ENCODE measurements around the gene AKAP13.

AKAP13 gene

DNA sequence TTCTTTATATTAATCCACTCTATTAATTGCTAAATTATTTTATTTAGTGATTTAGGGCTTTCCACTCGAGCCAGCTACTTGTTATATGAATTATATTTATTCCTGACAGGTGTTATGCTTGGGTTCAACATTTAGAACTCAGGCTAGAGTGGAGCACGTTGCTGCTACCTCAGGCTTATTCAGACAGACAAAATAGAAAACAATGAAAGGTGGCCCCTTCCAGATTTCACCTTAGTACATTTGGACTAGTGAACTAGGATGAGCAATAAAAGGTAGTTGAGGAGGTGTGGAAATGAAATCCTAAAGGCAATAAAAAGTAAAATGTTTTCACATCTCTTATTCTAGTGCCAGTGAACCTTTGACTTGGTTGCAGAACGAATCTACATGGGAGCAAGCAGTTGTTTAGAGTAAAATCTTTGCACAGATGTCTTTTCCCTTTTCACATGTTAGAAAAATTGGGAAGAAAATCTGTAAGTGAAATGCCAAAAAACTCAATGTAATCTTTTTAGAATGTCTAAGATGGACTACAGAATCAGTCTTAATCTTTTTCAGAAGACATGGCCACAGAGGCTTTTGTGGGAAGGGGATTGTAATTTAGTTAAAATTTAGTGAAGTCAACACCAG is 63.8 kb downstream of the AKAP13 start:
- no peak for DNase-seq (ENCODE audit: low read depth)

DNA sequence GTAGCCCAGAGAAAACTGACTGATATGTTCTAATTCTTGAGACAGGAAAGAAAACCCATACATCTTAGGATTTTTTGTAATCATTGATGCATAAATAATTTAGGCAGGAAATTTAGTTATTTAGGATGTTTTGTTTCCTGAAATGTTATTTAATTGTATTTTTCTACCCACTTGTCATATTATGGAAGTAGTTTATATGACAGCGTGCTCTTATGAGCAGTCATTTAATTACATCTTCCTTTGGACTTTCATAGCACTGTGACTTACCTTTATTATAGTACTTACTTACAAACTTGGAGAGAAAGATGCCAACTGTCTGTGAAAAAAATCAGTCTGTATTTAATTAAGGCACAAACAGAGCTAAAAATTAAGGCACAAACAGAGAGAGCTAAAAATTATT is 65.0 kb downstream of the AKAP13 start:
- DNase-seq (ENCODE audit: low read depth): no peak

DNA sequence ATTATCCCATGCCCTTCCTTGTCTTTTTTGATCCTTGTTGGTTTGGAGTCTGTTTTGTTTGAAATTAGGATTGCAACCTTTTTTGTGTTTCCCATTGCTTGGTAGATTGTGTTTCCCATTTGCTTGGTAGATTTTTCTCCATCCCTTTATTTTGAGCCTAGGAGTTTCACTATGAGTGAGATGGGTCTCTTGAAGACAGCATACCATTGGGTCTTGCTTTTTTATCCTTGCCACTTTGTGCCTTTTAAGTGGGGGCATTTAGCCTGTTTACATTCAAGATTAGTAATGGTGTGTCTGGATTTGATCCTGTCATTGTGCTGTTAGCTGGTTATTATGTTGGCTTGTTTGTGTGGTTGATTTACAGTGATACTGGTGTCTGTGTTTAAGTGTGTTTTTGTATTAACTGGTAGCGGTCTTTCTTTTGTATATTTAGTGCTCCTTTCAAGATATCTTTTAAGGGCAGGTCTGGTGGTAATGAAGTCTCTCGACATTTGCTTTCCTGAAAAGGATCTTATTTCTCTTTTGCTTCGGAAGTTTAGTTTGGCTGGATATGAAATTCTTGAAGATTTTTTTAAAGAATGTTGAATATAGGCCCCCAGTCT is 70.8 kb downstream of the AKAP13 start:
- no peak for DNase-seq (ENCODE audit: low read depth)

DNA sequence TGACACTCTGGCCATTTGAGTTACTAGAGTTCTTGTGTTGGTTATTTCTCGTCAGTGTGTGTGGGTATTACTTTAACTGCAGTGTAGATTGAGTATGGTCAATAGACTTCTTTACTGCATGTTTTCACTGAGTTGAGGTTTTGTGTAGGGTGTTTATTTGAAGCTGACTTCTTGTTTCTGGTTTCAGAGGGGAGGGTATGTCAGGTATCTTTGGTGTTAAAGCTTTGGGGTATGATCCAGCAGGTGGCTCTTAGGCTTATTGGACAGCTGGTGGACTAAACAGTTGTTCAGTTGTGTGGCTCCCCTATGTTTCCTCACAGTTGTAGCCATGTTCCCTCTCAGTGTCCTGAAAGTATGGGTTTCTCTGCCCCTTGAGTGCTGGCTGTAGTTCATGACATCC is 72.0 kb downstream of the AKAP13 start:
- DNase-seq (ENCODE audit: low read depth): no peak

DNA sequence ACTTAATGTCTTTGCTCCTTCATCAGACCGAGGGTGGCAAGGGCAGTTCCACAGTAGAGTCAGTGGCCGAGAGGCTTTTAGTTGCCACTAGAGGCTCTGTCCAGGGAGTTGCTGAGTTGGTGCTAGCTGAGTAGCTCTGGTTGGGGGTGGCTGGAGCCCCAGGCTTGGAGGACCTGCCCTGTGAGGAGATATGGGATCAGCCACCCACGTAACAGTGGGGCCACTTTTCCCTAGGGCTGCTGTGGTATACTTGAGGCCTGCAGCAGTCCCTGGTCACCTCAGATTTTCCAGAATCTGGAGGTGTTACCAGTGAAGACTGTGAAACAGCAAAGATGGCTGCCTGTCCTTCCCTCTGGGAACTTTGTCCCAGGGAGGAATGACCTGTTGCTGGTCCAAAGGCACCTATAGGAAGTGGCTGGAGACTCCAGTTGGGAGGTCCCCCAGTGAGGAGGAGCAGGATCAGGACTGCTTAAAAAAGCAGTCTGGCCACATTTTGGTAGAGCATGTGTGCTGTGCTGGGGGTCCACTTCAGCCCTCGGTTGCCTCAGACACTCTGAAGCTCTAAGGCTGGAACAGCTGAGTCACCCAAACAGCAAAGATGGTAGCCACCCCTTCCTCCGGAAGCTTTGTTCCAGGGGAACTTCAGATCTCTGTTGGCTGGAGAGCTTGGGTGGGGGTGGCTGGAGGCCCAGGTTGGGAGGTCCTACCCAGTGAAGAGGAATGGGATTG is 72.9 kb downstream of the AKAP13 start:
- DNase-seq (ENCODE audit: low read depth): no peak

DNA sequence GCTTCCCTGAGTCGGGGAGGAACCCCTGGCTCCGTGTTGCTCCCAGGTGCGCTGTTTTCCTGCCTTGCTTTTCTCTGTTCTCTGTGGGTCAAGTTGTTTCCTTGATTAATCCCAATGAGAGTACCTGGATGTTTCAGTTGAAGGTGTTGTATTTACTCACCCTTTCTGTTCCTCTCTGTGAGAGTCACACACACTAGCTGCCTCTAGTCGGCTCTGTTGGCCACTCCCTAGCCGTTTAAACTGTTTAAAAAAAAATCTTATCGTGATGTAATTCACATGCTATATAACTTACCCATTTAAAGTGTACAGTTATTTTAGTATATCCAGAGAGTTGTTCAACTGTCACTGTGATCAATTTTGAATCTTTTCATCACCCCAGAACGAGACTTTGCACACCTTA is 74.0 kb downstream of the AKAP13 start:
- no peak for DNase-seq (ENCODE audit: low read depth)

DNA sequence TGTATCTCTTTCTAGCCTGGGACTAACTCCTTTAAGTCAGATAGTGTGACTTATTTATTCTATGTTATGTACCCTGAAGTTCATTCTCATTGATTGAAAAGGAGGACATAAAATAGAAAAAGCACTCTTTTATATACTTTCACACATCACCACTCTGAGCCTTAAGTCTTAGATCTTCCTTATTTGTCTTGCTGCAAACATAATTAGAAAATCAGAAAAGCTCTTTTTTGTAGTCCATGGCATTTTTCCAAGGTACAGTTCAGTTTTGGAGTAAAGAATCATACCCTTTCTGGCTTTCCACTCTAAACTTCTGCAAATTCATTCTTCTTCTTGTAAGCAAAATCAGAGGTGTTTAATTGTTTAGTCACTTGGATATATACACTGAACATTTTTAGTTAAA is 75.5 kb downstream of the AKAP13 start:
- no peak for DNase-seq (ENCODE audit: low read depth)

DNA sequence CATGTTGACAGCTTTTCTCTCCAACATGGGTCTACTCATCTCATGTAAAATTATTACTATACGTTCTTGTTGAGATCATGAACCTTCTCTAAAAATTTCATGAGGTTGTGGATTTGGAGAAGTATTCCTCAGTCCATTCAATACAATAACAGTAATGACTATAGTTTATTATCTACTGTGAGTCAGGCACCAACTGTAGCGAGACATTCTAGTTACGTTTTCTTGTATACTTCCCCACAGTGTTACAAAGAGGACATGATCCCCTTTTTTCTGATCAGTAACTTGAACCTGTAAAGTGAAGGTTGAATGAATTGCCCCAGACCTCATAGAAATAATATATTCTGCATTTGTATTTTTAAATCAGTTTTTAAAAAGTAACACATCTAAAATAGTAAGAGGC is 76.4 kb downstream of the AKAP13 start:
- no peak for DNase-seq (ENCODE audit: low read depth)

DNA sequence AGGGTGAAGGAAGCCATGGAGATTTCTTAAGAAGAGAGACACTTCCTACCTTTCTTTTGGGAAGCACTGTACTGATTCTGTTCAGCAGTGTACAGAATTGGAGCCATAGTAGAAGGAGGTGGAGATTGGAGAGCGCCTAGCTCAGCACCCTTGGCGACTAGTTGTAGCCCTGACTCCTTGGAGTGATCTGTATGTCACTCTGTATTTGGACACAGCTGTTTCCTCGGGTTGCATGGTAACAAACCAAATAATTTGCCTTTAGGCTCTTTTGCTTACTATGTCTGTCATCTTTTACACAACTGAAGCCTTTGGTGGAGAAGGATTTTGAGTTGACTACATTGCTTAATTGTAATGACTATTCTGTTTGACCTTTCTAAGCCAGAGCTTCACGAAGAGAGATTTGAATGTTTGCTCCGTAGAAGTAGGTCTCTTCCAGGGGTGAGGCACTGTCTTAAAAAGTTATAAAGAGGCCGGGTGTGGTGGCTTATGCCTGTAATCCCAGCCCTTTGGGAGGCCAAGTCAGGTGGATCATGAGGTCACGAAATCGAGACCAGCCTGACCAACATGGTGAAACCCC is 77.1 kb downstream of the AKAP13 start:
- no peak for DNase-seq (ENCODE audit: low read depth)

DNA sequence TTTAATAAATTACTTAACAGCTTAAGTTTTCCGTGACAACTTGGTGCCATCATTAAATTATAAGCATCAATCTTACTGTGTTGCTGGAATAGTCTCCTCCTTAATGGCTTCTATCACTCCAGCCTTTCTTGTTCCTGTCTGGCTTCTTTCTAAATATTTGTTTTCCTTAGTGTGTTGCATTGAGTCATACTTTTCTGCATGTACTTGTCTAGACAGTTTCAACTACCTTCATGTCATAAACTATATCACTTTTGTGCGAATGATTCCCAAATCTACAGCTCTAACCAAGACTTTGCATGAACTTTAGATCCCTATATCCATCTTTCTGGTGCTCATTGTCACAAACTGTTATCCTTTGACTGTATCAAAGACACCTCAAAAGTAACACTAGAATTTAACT is 78.4 kb downstream of the AKAP13 start:
- DNase-seq (ENCODE audit: low read depth): no peak

DNA sequence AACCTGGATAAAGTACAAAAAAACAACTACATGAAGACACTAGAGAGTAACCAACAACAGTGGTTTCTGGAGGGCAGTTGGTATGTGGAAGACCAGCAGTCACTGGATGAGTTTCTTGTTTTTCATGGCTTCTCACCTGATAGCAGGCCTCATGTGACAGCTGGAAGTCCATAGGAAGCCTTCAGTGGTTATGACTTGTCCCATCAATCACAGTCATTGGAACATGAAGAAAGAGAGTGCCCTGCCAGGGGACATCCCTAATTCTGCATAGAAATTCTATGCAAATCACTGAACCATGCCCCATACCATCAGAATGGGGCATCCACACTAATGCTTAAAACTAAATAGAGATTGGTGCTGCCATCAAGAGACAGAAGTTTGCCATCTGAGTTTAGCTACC is 81.6 kb downstream of the AKAP13 start:
- DNase-seq (ENCODE audit: low read depth): no peak

DNA sequence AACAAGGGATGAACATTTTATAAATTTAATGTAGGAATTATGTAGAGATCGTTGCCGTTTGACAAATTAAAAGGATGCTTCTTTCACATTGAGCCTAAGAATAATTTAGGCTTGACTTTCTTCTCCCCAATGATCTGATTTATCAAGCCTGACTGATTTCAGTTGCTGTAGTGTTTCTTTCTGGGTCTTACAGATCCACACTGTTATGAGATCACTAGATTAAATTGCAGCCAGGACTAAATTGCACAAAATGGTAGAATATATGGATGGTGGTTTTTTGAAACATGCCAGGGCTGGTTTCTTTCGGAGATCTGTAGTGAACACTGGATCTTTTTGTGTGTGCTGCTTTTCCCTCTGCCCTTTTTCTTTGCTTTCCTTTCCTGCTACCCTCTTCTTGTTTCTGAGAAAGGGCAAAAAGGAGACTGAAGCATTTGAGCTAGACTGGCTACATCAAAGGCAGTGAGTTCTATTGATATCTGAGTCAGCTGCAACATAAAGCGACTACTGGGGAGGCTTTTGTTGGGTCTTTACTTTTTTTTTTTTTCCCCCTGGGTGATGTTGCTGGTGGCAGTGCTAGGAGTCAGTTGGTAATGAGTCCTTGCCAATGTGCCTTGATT is 83.0 kb downstream of the AKAP13 start:
- DNase-seq (ENCODE audit: low read depth): no peak

DNA sequence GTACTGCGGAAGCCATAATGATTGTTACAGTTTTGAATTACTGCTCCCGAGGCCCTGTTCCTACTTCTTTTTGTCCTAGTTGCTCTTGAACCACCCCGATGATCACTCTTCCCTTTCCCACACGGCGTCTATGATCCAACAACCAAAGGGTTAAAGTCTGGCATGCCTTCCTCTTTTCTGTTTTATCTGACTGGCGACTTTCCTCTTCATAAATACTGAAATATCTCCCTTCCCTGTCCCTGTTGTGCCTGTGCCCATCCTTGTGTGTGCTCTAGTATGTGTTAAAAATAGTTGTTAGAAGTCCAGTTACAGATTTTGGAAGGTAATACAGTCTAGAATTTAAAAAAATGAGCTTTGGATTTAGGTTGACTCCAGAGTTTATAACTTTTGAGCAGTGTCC is 83.6 kb downstream of the AKAP13 start:
- DNase-seq (ENCODE audit: low read depth): no peak

DNA sequence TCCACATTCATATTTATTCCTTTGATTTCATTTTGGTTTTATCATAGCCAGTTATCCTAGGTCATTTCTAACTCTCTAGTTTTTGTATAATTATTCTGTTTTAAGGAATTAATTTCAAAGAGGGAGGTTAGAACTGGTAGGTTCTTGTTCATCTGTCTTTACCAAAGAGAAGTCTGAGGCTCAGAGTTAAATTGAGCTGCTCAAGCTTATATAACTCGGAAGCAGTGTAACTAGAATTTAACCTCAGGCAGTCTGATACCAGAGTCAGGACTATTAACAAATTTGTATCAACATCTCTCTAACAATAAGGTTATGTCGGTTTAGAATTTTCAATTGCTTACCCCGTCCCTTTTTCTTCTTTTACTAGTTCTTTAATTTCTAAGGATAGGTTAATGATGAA is 84.1 kb downstream of the AKAP13 start:
- DNase-seq (ENCODE audit: low read depth): no peak

DNA sequence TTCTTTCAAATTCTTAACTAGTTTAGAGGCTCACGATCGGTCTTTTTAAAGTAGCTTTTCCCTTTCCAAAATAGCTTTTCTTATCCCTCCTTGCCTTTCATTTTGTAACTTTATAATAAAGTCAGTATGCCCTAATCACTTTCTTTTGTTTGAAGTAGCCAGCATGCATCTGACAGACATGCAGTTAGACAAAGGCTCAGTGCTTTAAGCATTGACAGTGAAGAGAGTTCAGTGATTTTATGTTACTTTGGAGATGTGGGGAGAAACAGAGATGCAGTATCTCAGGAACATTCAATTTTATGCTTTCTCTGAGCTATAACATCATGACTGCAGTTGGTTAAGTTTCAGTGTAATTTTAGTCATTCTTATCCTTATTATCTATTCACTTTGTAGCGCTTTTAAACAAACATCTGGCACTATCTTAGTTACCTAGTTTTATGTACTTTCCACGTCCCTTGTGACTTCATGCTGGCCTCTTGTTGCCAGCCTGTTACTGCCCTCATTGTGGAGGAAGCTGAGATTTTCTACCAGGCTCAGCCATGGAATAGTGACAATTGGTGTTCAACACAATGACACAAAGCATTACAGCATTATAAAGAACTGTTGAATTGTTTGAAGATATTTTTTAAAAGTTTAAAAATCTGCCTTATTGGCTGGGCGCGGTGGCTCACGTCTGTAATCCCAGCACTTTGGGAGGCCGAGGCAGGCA is 90.3 kb downstream of the AKAP13 start:
- DNase-seq (ENCODE audit: low read depth): no peak

DNA sequence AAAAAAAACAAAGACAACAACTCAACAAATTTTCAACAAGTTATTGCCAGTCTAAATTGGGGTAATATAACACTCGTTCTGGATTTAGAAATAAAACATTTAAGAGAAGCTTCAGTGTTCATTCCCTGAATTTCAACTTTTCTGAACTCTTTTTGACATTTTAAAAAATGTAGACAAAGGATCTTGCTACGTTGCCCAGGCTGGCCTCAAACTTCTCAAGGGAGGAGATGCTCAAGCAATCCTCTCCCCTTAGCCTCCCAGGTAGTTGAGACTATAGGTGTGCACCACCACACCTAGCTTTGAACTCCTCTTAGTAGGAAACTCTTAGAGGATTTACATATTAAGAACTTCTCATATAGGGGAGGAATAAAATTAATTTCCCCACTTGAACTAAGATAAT is 91.9 kb downstream of the AKAP13 start:
- DNase-seq (ENCODE audit: low read depth): no peak

DNA sequence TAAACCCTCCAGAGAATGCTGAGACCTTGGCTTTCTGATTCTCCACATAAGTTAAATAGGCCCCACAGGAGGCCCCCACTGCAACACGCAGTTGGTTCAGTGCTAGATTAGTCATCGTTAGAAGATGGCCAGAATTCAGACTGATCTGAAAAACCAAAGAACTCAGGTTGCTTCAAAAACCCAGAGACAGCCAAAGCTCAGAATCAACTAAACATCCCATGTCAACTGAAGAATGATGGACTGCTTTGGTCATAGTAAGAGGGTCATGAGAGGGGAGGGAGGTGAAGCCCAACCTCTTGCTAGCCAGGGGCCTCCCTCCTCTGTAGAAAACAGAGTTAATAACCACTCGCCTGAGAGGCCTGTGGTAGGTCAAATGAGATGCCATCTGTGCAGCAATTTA is 93.1 kb downstream of the AKAP13 start:
- DNase-seq (ENCODE audit: low read depth): no peak

DNA sequence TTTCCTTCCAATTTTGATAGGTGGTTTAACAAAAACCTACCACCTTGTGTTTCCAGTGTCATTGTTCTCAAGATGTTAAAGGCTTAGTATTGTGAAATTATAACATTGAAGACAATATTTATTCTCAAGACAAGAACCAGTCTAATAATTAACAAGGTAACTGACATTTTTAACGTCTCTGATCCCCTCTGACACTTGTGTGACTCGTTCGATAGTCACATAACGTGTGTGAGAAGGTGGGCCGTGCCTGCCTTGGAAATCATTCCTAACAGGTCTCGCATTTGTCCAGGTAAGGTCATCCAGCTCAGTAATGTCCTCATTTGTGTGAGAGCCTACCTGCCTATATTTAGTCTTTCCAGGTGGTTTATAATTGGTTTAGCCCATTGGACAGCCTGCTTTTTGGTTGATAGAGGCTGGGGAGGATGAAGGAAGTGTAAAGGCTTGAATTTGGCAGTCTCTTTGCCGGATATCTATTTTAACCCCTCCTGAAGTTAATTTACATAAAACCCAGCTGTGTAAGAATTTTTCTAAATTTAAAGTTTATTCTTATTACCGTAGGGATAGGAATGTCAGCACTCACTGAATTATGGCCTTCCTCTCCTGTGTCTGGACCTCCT is 94.4 kb downstream of the AKAP13 start:
- no peak for DNase-seq (ENCODE audit: low read depth)

DNA sequence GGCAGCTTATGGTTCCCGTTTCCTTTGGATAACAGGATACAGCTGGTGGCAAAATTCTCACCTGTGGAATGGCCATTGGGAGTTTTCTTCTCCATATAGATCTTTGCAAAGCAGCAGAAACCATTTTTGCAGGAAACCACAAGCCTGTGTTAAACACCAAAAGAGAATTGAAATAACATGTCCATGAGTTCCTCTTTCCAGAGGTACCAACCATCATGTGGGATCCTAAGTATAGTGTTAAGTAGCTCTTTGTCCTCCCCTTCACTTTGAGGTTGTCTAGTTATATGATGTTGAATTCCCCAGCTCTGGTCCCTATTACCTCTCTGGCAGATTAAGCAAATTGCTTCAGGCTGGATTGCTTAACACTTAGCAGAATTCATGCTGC is 94.9 kb downstream of the AKAP13 start:
- no peak for DNase-seq (ENCODE audit: low read depth)

DNA sequence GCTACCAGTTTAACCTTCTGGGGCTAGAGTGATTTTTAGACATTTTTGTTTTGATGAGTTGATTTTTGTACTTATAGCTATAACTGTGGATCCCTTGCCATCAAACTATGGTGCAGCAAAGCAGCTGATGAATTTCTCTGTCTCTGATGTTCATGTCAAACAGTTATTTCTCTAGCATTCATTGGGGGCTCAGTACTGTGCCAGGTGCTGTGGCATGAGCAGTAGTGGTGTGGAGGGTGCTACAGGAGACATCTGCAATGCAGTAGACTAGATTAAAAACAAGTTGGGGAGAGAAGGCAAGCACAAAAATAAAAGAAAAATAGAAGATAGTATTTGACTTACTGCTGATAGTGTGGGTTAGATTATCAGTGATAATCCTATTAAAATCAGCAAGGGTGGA is 95.3 kb downstream of the AKAP13 start:
- no peak for DNase-seq (ENCODE audit: low read depth)

DNA sequence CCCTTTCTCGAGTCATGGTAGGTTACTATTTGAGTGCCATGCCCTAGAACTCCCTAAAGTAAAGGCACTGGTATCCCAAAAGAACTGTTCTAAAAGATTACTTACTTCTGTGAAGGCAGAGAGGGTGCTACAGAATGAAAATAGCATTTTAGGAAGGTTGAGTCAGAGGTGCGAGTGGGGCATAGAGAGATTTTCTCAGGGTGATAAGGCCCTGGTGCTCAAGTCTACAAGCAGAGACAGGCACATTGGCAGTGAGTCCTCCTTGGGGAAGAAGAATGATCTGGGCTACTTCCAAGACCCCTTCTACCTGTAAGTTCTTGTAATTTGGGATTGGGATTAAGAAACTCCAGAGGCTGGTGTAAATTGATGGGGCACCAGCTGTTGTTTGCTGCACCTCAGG is 96.7 kb downstream of the AKAP13 start:
- no peak for DNase-seq (ENCODE audit: low read depth)

DNA sequence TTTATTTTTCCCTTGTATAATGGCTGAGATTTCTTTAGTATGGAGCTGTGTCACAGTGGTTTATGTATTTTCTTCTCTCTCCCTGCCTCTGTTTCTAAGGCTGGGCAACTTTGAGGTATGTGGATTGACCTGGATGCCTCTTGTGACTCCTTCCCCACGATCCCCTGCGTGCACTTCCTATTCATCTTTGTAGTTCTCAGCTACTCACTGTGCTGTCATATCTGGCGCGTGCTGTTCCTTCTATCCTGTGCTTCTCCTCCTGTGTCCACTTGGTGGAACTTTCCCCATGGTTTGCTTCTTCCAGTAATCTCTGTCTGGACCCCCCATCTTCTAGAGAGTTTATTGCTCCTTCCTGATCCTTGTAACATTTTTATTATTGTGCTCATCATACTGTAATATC is 97.3 kb downstream of the AKAP13 start:
- DNase-seq (ENCODE audit: low read depth): no peak
